NCI-H524 treated with DMSO at 0.1 percent for 48 hours (cell line): Measurements from ENCODE around the gene EFCAB10.
"Not testable (repeated sequence)": the region's sequence is repeated elsewhere in the genome, so short reads cannot be mapped to it uniquely, and the experiment has no call there.

ENCODE experiments used
- DNase-seq: peaks from one replicate; lab custom pipeline; 2025; lab: John Stamatoyannopoulos, UW

The EFCAB10 gene

GRCh38 chr7:105530546-105530945, 50.7 kb downstream of the EFCAB10 start:
- no peak for DNase-seq

GRCh38 chr7:105530126-105530525, 51.2 kb downstream of the EFCAB10 start:
- DNase-seq = no peak

- DNase-seq = not testable (repeated sequence)
These were observed 53.6 kb downstream of the EFCAB10 start for GRCh38 chr7:105527737-105528136.

GRCh38 chr7:105524840-105525239, 56.5 kb downstream of the EFCAB10 start:
- no peak for DNase-seq

DNA sequence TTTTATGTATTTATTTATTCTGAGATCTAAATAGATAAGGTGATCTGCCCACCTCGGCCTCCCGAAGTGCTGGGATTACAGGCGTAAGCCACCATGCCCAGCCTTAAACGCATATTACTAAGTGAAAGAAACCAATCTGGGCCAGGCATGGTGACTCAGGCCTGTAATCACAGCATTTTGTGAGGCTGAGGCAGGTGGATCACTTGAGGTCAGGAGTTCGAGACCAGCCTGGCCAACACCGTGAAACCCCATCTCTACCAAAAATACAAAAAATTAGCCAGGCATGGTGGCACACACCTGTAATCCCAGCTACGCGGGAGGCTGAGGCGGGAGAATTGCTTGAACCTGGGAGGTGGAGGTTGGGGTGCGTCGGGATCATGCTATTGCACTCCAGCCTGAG, 56.9 kb downstream of the EFCAB10 start:
- DNase-seq = not testable (repeated sequence)

DNA sequence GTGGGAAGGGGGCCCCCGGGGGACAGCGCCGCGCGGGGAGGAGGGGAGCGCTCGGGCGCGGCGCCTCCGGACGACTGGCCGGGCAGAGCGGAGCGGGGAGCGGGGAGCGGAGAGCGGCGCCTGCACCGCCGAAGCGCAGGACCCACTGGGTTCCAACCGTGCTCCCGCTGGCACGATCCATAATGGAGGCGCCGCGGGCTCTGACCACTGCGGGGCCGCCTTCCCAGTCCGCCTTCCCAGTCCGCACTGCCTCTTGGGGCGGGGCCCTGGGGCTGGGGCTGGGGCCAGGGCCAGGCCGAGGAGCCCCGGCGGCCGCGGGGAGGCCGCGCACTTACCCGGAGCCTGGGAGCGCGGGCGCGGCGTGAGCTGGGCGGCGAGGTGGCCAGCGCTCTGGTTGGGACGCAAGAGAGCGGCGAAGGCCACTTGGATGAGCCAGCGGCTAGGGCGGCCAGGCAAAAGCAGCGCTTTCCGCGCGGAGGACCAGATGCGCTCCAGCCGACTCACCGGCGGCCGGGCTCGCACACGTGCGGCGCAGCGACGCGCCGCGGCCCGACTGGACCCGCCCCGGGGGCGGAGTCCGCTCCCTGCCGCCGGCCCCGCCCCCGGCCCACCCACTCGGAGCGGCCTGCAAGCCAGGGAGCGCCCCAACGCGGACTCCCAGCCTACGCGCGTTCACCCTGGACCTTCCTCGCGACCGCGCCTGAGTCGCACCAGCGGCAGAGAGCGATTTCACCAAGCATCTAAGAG, 59.4 kb downstream of the EFCAB10 start, which contains the start of gene PUS7:
Gene PUS7, minus strand, starts transcription at position 555 of the 747 bp plus-strand sequence. CDS start 13,759 bp downstream, outside the sequence.
- DNase-seq = peak; percentile 8

GRCh38 chr7:105521027-105521716, 60.1 kb downstream of the EFCAB10 start:
- DNase-seq = peak; percentile 6

- not testable (repeated sequence) for DNase-seq
These were observed 60.7 kb downstream of the EFCAB10 start for GRCh38 chr7:105520620-105521019.

DNA sequence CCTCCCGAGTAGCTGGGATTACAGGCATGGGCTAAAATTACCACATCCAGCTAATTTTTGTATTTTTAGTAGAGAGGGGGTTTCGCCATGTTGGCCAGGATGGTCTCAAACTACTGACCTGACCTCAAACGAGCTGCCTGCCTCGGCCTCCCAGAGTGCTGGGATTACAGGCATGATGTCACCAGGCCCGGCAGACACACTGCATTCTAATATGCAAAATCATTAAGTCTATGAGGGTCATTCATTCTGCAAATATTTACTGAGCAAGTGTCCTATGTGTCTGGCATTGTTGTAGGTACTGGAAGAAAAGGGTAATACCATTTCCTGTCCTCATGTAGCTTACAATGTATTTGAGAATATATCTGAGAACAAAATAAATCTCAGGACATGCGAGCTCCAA, 61.9 kb downstream of the EFCAB10 start:
- no peak for DNase-seq

- not testable (repeated sequence) for DNase-seq
These were observed 65.7 kb downstream of the EFCAB10 start for GRCh38 chr7:105515610-105516009.
